ENCODE measurements around the gene SEPTIN12. TPM values are rescaled to one million over a fixed set of nuclear protein-coding genes. Genes with fewer than 3 reads are reported as not detected.

Gene SEPTIN12
- total and polyA plus RNA-seq, 10 of the 15 experiments (the other 5 are each of a cell fraction or from before 2014, with no cell fraction given): not detected

DNA sequence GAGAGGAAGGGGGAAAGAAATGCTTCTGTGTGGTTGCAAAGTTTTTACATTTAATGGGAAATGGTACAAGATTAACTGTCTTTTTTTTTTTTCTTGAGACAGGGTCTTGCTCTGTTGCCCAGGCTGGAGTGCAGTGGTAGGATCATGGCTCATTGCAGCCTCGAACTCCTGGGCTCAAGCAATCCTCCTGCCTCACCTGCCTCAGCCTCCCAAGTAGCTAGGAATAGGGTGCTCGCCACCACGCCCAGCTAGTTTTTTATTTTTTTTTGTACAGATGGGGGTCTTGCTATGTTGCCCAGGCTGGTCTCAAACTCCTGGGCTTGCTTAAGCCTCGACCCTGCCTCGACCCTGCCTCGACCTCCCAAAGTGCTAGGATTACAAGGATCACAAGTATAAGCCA is 18.1 kb upstream of the SEPTIN12 start:
- Histone ChIP-seq H3K9ac (ENCODE audit: control insufficient read depth, insufficient read depth, low read length) (no peak overlapping the region), H3K36me3 (ENCODE audit: control insufficient read depth in 2 of 2, insufficient read depth in 2 of 2, low read length in 1 of 2) (peaks cover 5 to 11% of the 10 kb centered on the region in 2 experiments), H3K4me3 (no peak overlapping the region), H3K9me3 (replicated peaks; ENCODE audit: control insufficient read depth, insufficient read depth, low read length) (no peaks in the 10 kb centered on the region), H2AFZ (ENCODE audit: control insufficient read depth, low read depth, low read length) (no peak overlapping the region), H4K20me1 (ENCODE audit: control insufficient read depth, insufficient read depth) (no peaks in the 10 kb centered on the region), H3K79me2 (ENCODE audit: control insufficient read depth, insufficient read depth, low read length) (no peaks in the 10 kb centered on the region), H3K4me2 (ENCODE audit: control insufficient read depth, insufficient read depth) (no peak overlapping the region), H3K4me1 (ENCODE audit: control insufficient read depth, insufficient read depth, low read length) (peaks cover 6% of the 10 kb centered on the region; the same call in 1 of the 2 replicates), H3K27me3 (replicated peaks in 1 of 2; ENCODE audit: control insufficient read depth in 2 of 2, insufficient read depth in 2 of 2, low read length in 1 of 2) (no peaks in the 10 kb centered on the region), H3K27ac (ENCODE audit: control insufficient read depth, insufficient read depth) (no peak overlapping the region)
- WGBS (ENCODE audit: insufficient coverage, insufficient replicate concordance, low lambda C conversion rate, missing lambda C conversion rate): 94% methylated on average over 6 of the region's 6 CpGs
- ChIA-PET CTCF (interaction anchor here (0.6 to 0.7 kb wide), 2 partner anchors 29 to 517 kb away, joined by 3 read pairs; no protein-coding TSS in a partner anchor), POLR2A (interaction anchor here (0.6 kb wide), 1 partner anchor 33 kb away, joined by 5 read pairs; no protein-coding TSS in a partner anchor), RAD21 (ENCODE audit: unreplicated experiment) (no interaction called here), SMC1A (ENCODE audit: uncharacterized antibody, unreplicated experiment) (no interaction called here)
- ATAC-seq (no peak), DNase-seq (ENCODE audit: low read depth, low spot score) (no peak), FAIRE-seq (no peak)
- no TSS peak for BruUV-seq (replicated peaks)
- in situ Hi-C loops (cut with MboI): no loop called here
- no peak for TF ChIP-seq FOXK2 (IDR thresholded peaks at IDR 0.05)
- TF ChIP-seq ZNF274 (IDR thresholded peaks at IDR 0.05; ENCODE audit: insufficient read depth, insufficient read length): no peak
- TF ChIP-seq, protein P1, sequence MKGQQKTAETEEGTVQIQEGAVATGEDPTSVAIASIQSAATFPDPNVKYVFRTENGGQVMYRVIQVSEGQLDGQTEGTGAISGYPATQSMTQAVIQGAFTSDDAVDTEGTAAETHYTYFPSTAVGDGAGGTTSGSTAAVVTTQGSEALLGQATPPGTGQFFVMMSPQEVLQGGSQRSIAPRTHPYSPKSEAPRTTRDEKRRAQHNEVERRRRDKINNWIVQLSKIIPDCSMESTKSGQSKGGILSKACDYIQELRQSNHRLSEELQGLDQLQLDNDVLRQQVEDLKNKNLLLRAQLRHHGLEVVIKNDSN (IDR thresholded peaks at IDR 0.05; ENCODE audit: borderline replicate concordance, extremely low read length, insufficient read depth, low read depth, low read length): no peak
- TF ChIP-seq, protein P2, sequence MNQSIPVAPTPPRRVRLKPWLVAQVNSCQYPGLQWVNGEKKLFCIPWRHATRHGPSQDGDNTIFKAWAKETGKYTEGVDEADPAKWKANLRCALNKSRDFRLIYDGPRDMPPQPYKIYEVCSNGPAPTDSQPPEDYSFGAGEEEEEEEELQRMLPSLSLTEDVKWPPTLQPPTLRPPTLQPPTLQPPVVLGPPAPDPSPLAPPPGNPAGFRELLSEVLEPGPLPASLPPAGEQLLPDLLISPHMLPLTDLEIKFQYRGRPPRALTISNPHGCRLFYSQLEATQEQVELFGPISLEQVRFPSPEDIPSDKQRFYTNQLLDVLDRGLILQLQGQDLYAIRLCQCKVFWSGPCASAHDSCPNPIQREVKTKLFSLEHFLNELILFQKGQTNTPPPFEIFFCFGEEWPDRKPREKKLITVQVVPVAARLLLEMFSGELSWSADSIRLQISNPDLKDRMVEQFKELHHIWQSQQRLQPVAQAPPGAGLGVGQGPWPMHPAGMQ (IDR thresholded peaks at IDR 0.05; ENCODE audit: borderline replicate concordance): no peak
- TF ChIP-seq TCF12 (IDR thresholded peaks at IDR 0.05; ENCODE audit: low read depth, low read length): no peak
- TF ChIP-seq, protein P3, sequence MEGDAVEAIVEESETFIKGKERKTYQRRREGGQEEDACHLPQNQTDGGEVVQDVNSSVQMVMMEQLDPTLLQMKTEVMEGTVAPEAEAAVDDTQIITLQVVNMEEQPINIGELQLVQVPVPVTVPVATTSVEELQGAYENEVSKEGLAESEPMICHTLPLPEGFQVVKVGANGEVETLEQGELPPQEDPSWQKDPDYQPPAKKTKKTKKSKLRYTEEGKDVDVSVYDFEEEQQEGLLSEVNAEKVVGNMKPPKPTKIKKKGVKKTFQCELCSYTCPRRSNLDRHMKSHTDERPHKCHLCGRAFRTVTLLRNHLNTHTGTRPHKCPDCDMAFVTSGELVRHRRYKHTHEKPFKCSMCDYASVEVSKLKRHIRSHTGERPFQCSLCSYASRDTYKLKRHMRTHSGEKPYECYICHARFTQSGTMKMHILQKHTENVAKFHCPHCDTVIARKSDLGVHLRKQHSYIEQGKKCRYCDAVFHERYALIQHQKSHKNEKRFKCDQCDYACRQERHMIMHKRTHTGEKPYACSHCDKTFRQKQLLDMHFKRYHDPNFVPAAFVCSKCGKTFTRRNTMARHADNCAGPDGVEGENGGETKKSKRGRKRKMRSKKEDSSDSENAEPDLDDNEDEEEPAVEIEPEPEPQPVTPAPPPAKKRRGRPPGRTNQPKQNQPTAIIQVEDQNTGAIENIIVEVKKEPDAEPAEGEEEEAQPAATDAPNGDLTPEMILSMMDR (IDR thresholded peaks at IDR 0.05 in 2 of 3, conservative IDR thresholded peaks at IDR 0.05 in 1 of 3; ENCODE audit: control insufficient read depth in 2 of 3, extremely low read depth in 1 of 3, insufficient read depth in 1 of 3, low read depth in 3 of 3, low read length in 3 of 3): no peak
- no peak for TF ChIP-seq GATAD2B (conservative IDR thresholded peaks at IDR 0.05; ENCODE audit: low read depth)
- no peak for TF ChIP-seq ZNF622 (IDR thresholded peaks at IDR 0.05)
- TF ChIP-seq NFYB (IDR thresholded peaks at IDR 0.05; ENCODE audit: insufficient read depth, low read depth, low read length): no peak
- no peak for TF ChIP-seq ZBED1 (IDR thresholded peaks at IDR 0.05; ENCODE audit: borderline replicate concordance)
- TF ChIP-seq, protein P4, sequence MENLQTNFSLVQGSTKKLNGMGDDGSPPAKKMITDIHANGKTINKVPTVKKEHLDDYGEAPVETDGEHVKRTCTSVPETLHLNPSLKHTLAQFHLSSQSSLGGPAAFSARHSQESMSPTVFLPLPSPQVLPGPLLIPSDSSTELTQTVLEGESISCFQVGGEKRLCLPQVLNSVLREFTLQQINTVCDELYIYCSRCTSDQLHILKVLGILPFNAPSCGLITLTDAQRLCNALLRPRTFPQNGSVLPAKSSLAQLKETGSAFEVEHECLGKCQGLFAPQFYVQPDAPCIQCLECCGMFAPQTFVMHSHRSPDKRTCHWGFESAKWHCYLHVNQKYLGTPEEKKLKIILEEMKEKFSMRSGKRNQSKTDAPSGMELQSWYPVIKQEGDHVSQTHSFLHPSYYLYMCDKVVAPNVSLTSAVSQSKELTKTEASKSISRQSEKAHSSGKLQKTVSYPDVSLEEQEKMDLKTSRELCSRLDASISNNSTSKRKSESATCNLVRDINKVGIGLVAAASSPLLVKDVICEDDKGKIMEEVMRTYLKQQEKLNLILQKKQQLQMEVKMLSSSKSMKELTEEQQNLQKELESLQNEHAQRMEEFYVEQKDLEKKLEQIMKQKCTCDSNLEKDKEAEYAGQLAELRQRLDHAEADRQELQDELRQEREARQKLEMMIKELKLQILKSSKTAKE (IDR thresholded peaks at IDR 0.05; ENCODE audit: low read depth, poor library complexity, severe bottlenecking): no peak
- no peak for TF ChIP-seq RCOR1 (conservative IDR thresholded peaks at IDR 0.05; ENCODE audit: low read depth, low read length)
- TF ChIP-seq ETV6 (conservative IDR thresholded peaks at IDR 0.05 in 1 of 2, IDR thresholded peaks at IDR 0.05 in 1 of 2; ENCODE audit: borderline replicate concordance in 1 of 2, low read depth in 1 of 2): no peak
- no peak for TF ChIP-seq CBFB (IDR thresholded peaks at IDR 0.05; ENCODE audit: low read depth)
- no peak for TF ChIP-seq RUNX3 (IDR thresholded peaks at IDR 0.05; ENCODE audit: low read length)
- no peak for TF ChIP-seq KLF5 (IDR thresholded peaks at IDR 0.05; ENCODE audit: partially characterized antibody)
- intact Hi-C loops (cut with micrococcal nuclease; ENCODE audit: unreplicated experiment): loop anchor here (10.0 kb wide), 2 partner anchors 149 to 191 kb away; partner anchors contain the start of genes SEC14L5 and UBALD1
